Measurements from ENCODE around the gene FUT3.
A peak's percentile ranks its signal among the peaks of the same experiment; 100 is the strongest.
"Not testable (repeated sequence)": the region's sequence is repeated elsewhere in the genome, so short reads cannot be mapped to it uniquely, and the experiment has no call there.

FUT3 gene

DNA sequence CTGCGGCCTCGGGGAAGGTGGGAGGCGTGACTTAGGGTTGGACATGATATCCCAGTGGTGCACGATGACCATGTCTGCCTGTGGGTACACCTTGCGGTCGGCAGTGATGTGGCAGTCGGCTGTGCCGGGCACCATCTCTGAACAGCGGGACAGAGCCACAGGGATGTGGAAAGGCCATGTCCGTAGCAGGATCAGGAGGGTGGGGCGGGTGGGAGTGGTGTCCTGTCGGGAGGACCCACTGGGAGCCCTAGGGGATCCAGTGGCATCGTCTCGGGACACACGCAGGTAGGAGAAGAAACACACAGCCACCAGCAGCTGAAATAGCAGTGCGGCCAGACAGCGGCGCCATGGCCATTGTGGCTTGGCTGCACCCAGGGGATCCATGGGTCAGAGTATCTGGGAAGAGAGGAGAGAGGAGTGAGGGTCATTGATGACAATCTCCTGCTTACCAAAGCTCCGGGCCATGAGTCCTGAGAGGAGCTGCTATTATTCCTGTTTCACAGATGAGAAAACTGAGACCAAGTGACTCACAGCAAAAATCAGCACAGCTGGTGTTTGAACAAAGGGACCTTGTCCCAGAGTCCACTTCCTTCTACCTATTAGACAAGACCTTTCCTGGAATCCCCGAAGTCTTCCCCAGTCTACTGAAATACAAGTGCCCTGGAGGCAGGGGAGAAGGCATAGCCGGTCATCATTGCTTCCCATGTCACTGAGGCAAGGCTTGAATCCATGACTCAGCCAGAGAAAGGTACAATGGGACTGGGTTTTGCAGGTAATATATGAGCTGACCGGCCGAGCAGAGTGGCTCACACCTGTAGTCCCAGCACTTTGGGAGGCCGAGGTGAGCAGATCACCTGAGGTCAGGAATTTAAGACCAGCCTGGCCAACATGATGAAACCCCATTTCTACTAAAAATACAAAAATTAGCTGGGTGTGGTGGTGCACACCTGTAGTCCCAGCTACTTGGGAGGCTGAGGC is 6.5 kb downstream of the FUT3 start:
- no peak for DNase-seq

DNA sequence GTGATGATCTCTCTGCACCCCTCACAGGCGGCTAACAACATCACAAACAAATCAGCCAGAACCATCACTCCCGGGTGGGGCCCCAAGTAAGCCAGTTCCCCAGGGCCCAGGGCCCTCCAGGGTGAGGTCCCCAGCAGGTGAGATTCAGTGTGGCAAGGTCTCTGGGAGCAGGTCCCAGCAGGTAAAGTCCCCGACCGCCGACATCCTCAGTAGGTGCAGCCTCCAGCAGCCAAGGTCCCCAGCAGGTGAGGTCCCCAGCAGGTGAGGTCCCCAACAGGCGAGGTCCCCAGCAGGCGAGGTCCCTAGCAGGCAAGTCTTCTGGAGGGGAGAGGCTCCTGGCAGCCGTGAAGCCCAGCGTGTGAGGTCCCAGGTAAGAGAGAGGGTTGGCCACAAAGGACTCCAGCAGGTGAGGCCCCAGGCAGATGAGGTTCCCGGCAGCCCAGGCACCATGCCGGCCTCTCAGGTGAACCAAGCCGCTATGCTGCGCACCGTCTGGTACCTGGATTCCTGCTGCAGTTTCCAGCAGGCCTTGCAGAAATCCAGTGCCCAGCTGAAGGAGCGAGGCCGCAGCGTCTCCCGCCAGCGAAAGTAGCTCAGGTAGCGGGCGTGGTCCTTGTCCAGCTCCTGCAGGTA is 7.8 kb downstream of the FUT3 start:
- DNase-seq, result no peak

DNA sequence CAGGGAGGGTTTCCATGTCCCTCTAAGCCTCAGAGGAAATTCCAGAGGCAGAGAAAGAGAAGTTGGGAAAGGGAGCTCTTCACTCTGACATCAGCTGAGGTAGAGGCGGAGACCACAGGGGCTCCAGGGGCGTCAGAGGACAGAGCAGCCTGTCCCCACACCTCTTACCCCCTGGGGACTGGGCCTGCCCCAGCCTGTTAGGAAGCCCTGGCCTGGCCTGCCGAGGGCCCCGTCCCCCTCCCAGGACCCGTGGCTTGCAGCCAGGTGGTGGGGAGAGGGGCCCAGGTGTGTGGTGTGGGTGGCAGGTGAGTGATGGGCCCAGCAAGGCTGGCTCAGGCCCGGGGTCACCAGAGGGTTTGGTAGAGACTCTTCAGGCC is 9.5 kb downstream of the FUT3 start:
- not testable (repeated sequence) for DNase-seq

GRCh38 chr19:5839065-5840017 is 11.9 kb downstream of the FUT3 start, which contains the start of gene FUT6:
Gene FUT6 (minus strand): TSS chr19:5839702. CDS start chr19:5832567, 7,135 bp downstream.
- no peak for DNase-seq

- DNase-seq, result no peak
These were observed 12.7 kb downstream of the FUT3 start for GRCh38 chr19:5838353-5839064.

- DNase-seq, result no peak
These were observed 13.4 kb downstream of the FUT3 start for GRCh38 chr19:5837761-5838352.

DNA sequence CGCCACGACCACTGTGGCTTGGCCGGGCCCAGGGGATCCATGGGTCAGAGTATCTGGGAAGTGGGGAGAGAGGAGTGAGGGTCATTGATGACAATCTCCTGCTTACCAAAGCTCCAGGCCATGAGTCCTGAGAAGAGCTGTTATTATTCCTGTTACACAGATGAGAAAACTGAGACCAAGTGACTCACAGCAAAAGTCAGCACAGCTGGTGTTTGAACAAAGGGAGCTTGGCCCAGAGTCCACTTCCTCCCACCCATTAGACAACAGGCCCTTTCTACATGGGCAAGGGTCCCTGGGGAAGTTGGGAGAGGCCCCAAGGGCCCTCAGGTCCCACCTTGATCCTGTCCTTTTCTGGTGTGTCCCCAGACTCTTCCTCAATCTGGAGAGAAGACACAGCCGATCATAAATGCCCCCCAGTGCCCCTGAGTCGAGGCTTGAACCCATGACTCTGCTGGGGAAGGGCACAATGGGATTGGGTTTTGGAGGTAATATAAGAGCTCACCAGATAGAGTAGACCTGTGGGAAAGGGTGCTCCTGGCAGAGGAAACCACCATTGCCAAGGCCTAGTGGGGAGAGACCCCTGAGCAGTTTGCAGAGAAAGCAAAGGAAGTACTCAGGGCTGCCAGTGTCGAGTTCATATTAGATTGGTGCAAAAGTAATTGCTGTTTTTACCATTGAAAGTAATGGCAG is 18.6 kb downstream of the FUT3 start:
- no peak for DNase-seq

DNA sequence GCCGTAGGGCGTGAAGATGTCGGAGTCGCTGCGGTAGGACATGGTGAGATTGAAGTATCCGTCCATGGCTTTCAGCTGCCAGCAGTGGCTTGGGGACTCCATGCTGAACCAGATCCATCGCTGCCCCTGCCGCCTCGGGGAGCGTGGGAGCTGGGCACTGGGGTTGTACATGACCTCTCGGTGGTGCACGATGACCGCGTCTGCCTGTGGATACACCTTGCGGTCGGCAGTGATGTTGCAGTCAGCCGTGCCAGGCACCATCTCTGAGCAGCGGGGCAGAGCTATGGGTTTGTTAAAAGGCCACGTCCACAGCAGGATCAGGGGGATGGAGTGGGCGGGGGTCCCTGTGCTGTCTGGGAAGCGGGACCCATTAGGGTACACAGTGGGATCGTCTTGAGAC is 19.2 kb downstream of the FUT3 start:
- no peak for DNase-seq

GRCh38 chr19:5831159-5831558 is 20.1 kb downstream of the FUT3 start:
- DNase-seq, result no peak

DNA sequence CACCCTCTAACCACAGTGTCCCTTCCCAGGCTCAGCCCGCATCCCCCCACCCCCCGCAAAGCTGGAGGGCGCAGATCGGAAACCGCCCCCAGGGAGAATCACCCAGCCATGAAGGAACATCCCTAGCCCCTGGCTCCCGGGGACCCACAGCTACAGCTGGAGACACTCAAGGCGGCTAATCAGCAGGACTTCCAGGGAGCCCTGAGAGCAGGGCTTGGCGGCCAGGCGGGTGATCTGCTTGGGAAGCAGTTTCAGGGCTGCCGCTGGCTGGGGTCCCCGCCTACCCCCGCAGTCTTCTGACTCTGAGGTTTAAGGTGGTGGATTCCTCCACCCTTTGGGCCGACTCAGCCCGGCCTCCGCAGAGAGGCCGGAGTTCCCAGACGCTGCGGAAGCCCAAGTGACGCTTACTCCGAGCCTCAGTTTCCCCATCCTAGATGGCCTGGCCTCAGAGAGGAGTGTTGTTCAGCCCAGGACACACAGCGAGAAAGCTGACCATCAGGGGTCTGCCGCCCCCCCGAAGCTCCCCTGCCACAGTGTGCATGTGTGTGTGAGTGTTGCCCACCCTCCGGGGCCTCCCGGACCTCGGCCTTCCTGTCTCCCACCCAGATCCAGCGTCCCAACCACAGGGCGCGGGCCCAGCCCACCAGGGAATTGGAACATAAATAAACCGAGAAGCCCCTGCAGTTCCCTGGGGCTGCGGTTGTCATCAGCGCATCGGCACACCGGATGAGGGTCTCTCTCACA is 21.5 kb downstream of the FUT3 start:
- no peak for DNase-seq

DNA sequence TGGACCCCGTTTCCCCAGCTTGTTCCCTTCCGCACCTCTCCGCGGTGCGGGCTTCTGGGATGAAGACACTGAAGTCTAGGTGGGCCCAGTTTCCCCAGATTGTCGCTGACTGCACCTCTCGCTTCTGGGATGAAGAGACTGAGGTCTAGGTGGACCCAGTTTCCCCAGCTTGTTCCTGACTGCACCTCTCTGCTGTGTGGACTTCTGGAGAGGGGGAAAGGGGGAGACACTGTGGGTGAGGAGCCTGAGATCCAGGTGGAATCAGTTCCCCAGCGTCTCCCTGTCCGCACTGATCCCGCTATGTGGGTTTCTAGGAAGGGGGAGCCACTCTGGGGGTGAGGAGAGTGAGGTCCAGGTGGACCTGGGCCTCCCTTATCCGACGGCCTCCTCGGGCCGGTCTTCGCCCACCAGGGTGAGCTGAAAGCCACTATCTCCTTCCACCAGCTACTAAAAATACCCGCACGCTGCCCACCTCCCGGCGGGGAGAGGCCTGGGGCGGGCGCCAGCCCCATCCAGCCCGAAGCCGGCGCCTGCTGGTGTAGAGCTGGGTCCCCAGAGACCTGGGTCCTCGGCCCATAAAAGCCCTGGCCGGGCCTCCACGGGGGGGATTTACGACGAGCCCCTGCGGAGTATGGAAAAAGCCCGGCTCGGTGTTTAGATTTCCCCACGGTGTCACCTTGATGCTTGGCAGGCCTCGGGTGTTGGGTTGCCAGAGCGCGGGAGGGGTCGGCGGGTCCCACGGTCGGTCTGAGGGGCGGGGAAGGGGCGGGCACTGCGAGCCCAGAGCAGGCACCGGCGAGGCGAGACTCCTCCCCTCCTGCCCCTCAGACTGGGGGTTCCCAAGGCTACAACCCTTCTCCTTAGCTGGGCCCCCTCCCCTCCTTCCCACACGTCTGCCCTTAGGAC is 22.3 kb downstream of the FUT3 start:
- peak; percentile 42 for DNase-seq

DNA sequence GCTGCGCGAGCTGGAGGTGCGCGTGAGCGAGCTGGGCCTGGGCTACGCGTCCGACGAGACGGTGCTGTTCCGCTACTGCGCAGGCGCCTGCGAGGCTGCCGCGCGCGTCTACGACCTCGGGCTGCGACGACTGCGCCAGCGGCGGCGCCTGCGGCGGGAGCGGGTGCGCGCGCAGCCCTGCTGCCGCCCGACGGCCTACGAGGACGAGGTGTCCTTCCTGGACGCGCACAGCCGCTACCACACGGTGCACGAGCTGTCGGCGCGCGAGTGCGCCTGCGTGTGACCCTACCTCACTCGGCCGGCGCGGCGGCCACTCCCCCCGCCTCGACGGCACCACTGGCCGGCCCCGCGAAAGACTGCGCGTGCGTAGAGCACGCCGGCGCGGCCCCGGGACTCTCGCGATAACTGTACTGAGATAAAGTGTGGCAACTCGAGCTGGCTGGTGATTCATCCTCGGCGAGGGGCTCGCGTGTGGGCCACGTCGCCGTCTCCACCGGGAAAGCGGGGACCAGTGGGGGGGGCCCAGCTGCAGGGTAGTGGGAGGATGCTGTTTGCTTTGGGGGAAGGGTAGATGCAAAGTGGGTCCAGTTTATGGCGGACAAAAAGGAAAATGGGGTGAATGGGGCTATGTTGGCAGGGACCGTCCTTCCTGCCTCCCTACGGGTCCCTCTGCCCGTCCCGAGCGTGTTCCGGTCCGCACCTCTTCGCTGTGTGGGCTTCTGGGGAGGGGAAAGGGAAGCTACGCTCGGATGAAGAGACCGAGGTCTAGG is 23.2 kb downstream of the FUT3 start:
- DNase-seq, result peak; percentile 94

GRCh38 chr19:5827342-5827890 is 23.8 kb downstream of the FUT3 start:
- no peak for DNase-seq

- DNase-seq, result no peak
These were observed 24.5 kb downstream of the FUT3 start for GRCh38 chr19:5826531-5827341.

GRCh38 chr19:5825178-5825577 is 26.1 kb downstream of the FUT3 start:
- no peak for DNase-seq

- DNase-seq, result no peak
These were observed 26.5 kb downstream of the FUT3 start for GRCh38 chr19:5824751-5825150.

DNA sequence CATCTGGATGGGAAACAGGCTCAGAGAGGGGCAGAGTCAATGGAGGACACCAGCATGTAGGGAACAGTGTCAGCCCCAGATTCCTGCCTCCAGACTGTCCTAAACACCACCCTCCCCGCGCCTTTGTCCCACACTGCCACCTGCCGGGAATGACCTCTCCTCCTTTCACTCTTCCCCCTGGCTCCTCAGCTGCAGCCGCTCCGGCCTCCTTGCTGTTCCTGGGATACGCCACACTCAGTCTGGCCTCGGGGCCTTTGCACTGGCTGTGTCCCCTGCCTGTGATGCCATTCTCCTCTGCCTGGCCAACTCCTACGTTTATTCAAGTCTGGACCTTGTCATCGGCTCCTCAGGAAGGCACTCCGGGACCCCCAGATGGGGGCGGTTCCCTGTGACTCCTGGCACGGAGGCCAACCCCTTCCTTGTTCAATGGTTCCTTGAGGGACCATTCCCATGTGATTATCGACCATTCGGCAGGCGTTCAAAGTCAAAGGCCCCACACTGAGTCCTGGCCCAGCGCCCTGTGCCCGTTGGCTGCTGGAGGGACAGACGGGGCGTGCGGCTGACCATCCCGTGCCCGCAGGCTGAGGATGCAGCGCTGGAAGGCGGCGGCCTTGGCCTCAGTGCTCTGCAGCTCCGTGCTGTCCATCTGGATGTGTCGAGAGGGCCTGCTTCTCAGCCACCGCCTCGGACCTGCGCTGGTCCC is 27.5 kb downstream of the FUT3 start:
- DNase-seq, result no peak

All from stimulated activated CD4-positive, alpha-beta T cell treated with anti-CD3 and anti-CD28 coated beads, Interleukin-12 subunit alpha, Interleukin-12 subunit beta, amount 100 ng/mL, for 4 hours (primary cell).